Renal cortex interstitium (tissue), 11 donors: ENCODE measurements around the gene TNFSF13. TPM values are rescaled to one million over a fixed set of nuclear protein-coding genes. Genes with fewer than 3 reads are reported as not detected.
A peak's percentile ranks its signal among the peaks of the same experiment; 100 is the strongest.

Source experiments
- DNase-seq, 11 donors: peaks; one replicate each; pipeline ENCODE4 v3.0.0-alpha.2; 2013; ENCODE audit warnings: low read depth in 9 of 11, low spot score in 4 of 11; ENCODE audit errors: extremely low read depth in 1 of 11
- polyA plus RNA-seq, 3 donors: library from polyadenylated mRNA; unstranded; fragments of 120-200 nt; gene quantifications; one replicate each; pipeline ENCODE4 v1.2.1, GENCODE V29; 2013; ENCODE audit not compliant: insufficient read length in 3 of 3

Gene TNFSF13
- polyA plus RNA-seq, 3 donors = 10.4 to 17.2 (median 12.5) TPM

DNA sequence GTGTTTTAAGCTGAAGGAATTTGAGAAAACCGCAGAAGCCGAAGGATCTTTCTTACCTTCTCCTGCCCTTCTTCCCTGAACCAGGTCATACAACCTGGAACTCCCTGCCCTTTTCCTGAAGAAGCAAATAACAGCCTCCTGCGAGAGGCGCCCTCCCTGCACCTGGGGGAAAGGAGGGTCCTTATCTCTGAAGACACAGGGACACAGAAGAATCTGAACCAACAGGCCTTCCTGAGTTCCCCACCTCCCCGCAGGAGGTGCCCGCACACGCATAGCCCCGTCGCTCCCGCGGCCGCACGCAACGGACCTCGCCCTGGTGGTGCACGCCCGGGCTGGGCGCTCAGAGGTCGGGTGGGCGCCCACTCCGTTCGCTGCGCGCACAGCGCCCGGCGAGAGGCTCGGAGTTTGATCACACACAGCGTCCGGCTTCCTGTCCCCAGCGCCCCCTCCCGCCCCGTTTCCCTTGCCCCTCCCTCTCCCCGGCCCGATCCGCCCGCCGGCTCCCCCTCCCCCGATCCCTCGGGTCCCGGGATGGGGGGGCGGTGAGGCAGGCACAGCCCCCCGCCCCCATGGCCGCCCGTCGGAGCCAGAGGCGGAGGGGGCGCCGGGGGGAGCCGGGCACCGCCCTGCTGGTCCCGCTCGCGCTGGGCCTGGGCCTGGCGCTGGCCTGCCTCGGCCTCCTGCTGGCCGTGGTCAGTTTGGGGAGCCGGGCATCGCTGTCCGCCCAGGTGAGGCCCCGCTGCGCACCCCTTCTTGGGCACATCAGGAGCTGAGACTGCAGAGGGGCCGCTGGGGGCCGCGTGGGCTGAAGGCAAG is 9.8 kb upstream of the TNFSF13 start, which contains the start of gene TNFSF12:
Gene TNFSF12 (plus strand): TSS at position 474 of the 816 bp plus-strand sequence. CDS start 96 bp downstream, at position 570.
- DNase-seq = no peak

DNA sequence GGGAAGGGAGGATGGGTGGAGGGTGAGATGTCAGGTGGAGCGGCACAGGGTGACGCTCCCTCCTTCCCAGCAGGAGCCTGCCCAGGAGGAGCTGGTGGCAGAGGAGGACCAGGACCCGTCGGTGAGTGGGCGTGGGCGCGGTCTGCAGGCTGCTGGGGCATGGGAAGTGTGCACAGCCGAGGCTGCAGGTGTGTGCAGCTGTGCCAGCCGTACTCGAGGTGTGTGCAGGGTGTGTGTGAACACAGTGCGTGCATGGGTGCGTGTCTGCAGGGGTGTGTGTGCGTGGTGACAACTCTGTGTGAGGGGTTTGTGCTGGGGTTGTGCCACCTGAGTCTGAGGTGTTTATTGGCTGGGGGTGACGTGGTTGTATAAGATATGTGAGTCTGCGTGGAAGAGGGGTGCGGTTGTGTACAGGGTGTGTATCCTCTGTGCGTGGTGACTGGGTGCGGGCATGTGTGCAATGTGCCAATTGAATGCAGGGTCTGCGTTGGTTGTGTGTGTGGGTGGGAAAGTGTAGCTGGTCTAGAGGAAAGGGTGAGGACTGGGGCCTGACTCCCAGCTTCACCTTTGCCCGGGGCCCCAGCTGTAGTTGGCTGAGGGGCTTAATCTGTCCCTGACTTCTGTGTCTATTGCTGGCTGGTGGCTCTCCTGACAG is 9.0 kb upstream of the TNFSF13 start:
- DNase-seq = no peak

DNA sequence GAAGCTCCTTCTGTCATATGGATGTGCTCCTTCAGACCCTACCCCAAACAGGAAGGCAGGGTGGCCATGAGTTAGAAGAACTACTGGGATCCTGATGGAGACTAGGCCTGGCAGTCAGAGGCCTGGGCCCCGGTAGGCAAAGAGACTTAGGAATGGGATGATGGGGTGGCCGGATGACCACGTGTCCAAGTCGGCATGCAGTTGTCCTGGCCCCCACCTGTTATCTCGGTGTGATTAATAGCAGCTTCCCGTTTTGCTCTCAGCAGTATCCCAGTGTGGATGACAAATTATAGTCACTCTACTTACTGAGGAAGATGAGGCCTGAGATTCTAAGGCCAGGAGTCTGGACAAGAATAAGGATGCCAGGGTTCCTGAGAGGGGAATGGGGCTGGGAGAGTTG is 8.2 kb upstream of the TNFSF13 start:
- DNase-seq = no peak

- no peak for DNase-seq
Measured at GRCh38 chr17:7551396-7551795, 7.2 kb upstream of the TNFSF13 start.

DNA sequence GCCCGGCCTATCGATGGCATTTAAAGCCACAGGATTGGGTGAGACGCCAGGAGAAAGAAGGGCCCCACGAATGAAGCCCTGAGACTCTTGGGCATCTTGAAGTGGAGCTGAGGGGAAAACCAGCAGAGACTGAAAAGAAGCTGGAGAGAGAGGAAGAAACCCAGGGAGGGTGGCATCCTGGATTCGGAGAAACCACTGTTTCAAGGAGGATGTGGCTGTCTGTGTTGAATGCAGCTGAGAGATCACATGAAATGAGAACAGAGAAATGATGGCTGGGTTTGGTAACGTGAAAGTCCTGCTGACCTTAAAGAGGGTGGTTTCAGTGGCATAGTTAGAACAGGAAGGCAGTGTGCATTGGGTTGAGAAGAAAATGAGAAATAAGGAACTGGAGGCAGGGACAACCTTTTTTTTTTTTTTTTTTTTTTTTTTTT is 5.9 kb upstream of the TNFSF13 start:
- no peak for DNase-seq

GRCh38 chr17:7553356-7553755 is 5.2 kb upstream of the TNFSF13 start:
- no peak for DNase-seq

DNA sequence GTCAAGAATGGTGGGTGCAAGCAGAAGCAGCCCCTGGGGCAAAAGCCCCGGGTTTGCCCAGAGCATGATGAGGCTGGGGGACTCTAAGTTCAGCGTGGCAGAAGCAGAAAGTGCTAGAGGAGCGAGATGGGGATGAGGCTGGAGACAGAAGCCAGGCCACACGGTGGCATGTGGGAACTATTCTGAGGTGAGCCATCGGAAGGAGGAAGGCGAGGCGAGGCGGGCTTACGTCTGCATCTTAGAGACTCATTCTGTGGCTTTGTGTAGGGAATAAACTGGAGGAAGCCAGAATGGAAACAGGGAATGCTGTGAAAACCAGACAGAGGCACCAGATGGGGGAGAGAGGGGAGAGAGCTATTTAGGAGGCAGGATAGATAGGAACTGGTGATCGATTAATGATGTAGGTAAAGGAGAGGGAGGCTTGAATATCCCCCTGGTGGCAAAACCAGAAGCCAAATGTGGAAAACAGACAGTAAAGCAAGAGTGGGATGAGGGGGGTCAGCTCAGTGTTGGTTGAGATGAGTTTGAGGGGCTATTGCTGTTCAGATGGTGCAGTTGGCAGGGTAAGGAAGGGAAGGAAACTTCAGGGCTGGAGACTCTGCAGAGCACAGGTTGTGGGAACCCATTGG is 3.1 kb upstream of the TNFSF13 start:
- DNase-seq = no peak

DNA sequence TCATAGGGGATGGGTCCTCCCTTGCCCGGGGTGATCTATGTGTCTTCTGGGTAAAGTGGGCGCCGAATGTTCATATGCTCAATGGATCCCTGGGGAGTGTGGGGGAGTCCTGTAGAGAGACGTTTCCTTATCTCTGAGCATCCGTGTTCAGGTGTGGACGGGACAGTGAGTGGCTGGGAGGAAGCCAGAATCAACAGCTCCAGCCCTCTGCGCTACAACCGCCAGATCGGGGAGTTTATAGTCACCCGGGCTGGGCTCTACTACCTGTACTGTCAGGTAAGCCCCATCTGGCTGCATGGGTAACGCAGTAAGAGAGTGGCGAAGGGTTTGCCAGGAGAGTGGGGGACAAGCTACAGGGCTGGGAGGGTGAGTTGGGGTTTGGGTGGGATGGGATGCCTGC is 1.9 kb upstream of the TNFSF13 start:
- DNase-seq = no peak

- DNase-seq = no peak
Measured at GRCh38 chr17:7557147-7557764, 1.3 kb upstream of the TNFSF13 start.

GRCh38 chr17:7557775-7558543 is 591 bp upstream of the TNFSF13 start:
- peak in 6 of 11 donors; percentile 51 to 75 (median 64) for DNase-seq

DNA sequence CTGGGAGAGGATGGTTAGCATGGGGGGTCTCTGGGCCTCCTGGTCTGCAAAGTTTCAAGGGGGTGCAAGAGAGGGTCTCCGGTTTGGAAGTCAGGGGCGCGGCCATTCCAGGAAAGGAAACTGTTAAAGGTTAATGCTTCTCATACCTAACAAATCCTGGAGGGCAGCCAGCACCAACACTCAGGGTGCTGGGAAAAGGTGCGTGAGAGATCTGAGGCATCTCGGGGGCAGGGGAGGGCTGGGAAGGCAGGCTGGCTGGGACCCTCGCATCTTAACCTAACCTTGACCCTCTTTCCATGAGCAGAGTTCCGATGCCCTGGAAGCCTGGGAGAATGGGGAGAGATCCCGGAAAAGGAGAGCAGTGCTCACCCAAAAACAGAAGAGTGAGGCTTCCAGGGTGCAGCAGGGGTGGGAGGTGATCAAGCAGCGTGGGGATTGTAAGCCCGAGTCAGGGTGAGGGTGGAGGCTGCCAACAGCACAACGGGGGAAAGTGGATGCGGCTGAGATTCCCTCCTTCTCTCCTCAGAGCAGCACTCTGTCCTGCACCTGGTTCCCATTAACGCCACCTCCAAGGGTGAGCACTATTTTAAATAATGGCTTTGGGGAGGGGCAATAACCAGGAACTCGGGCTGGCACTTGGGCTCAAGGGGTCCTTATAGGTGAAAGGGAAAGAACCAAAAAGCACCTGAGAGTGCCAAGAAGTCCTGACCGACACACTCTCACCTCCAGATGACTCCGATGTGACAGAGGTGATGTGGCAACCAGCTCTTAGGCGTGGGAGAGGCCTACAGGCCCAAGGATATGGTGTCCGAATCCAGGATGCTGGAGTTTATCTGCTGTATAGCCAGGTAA is 996 bp downstream of the TNFSF13 start:
- no peak for DNase-seq

DNA sequence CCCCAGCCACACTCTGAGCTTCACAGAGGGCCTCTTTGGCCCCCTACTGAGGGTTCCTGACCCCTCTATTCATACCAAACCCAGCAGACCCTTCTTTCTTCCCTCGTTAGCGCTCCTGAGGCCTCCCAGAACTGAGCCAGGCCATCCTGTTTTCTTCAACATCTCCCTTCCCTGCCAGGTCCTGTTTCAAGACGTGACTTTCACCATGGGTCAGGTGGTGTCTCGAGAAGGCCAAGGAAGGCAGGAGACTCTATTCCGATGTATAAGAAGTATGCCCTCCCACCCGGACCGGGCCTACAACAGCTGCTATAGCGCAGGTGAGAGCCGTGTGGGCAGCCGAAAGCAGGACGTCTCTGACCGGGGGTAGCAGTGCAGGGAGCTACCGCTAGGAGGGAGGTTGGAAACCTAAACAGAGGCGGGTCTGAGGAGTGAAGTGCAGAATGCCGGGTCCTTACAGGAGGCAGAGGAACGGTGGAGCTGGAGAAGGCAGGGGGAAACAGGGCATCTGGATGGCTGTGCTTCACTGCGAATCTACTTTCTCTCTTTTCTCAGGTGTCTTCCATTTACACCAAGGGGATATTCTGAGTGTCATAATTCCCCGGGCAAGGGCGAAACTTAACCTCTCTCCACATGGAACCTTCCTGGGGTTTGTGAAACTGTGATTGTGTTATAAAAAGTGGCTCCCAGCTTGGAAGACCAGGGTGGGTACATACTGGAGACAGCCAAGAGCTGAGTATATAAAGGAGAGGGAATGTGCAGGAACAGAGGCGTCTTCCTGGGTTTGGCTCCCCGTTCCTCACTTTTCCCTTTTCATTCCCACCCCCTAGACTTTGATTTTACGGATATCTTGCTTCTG is 1.9 kb downstream of the TNFSF13 start:
- peak in 2 of 11 donors; percentile 58 to 72 for DNase-seq

GRCh38 chr17:7561028-7561575 is 2.6 kb downstream of the TNFSF13 start:
- DNase-seq = peak in 9 of 11 donors; percentile 77 to 88 (median 83)

DNA sequence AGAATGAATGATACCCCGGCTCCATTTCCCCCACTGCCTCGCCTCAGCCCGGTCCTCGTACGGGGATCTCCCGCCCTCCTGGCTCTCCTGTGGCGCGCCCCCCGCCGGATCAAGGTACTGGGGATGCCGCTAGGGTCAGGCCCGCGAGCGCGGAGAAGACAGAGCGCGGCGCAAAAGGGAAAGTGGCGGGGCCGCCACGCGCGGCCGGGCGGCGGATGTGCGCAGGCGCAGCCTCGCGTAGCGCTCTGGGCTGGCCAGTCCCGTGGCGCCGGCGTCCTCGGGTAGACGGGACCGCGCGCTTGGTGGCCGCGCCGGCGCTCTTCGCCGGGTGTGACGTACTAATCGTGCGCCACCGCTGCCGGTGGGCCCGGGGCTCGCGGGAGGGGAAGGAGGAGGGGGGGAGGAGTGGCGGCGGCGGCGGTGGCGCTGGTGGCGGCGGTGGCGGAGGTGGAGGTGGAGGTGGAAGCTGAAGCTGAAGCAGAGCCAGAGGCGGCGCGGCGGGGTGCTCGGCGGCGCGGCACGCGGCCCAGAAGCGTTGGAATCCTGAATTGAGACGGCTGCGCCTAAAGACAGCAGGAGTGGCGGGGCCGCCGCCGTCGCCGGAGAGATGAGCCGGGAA is 3.1 kb downstream of the TNFSF13 start, which contains the start of gene SENP3:
Gene SENP3 (plus strand): TSS at position 331 of the 619 bp plus-strand sequence. CDS start 1,158 bp downstream, outside the sequence.
- peak in 9 of 11 donors; percentile 77 to 93 (median 89) for DNase-seq

GRCh38 chr17:7562208-7562605 is 3.7 kb downstream of the TNFSF13 start:
- no peak for DNase-seq
